ENCODE measurements around the gene RBKS. TPM values are rescaled to one million over a fixed set of nuclear protein-coding genes. Genes with fewer than 3 reads are reported as not detected.

The RBKS gene
- total RNA-seq, 1 experiment from 2014 or later = 4.5 TPM

DNA sequence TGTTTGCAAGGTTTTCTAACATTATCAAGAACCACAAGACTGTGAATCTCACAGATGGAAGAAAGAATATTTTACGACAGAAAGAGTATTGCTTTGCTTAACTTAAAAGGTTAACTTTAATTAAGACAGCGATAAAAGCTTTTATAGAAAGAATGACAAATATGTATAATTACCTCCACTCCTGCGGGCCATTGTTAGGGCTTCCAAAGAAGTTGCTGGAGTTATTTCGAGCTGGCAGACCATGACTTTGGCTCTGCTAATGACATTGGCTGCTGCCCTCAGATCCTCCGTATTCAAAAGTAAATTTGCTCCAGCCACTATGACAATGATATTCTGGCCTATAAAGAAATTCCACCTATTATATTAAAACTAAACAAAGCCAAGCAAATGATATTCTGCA, 47.3 kb downstream of the RBKS start:
- no peak overlapping the region for H3K4me3 ChIP-seq
- no peaks in the 10 kb centered on the region for H3K9me3 ChIP-seq (ENCODE audit: insufficient read depth, low read depth)
- ChIA-PET CTCF (no interaction called here), POLR2A (ENCODE audit: unreplicated experiment) (no interaction called here)
- TF ChIP-seq, protein P1, sequence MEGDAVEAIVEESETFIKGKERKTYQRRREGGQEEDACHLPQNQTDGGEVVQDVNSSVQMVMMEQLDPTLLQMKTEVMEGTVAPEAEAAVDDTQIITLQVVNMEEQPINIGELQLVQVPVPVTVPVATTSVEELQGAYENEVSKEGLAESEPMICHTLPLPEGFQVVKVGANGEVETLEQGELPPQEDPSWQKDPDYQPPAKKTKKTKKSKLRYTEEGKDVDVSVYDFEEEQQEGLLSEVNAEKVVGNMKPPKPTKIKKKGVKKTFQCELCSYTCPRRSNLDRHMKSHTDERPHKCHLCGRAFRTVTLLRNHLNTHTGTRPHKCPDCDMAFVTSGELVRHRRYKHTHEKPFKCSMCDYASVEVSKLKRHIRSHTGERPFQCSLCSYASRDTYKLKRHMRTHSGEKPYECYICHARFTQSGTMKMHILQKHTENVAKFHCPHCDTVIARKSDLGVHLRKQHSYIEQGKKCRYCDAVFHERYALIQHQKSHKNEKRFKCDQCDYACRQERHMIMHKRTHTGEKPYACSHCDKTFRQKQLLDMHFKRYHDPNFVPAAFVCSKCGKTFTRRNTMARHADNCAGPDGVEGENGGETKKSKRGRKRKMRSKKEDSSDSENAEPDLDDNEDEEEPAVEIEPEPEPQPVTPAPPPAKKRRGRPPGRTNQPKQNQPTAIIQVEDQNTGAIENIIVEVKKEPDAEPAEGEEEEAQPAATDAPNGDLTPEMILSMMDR (conservative IDR thresholded peaks at IDR 0.05) = no peak
- TF ChIP-seq EZH2 (IDR thresholded peaks at IDR 0.05; ENCODE audit: low read depth) = no peak
- H3K4me2 ChIP-seq = no peak overlapping the region
- H3F3A ChIP-seq (ENCODE audit: insufficient read depth, low read depth) = no peaks in the 10 kb centered on the region
- no peak overlapping the region for H2AFZ ChIP-seq
- no peaks in the 10 kb centered on the region for H3K9me2 ChIP-seq (ENCODE audit: insufficient read depth)
- H3K27ac ChIP-seq = no peak overlapping the region
- H4K20me1 ChIP-seq (ENCODE audit: insufficient read depth) = no peaks in the 10 kb centered on the region
- H3K4me1 ChIP-seq (replicated peaks; ENCODE audit: insufficient read depth) = no peaks in the 10 kb centered on the region
- H3K79me2 ChIP-seq (ENCODE audit: low read depth) = no peaks in the 10 kb centered on the region
- no TSS peak for BruUV-seq (replicated peaks)
- DNase-seq = no peak
- no peaks in the 10 kb centered on the region for H3K27me3 ChIP-seq (ENCODE audit: insufficient read depth, low read depth)
- intact Hi-C loops (cut with micrococcal nuclease; ENCODE audit: unreplicated experiment) = no loop called here
- H3K36me3 ChIP-seq (ENCODE audit: low read depth) = no peaks in the 10 kb centered on the region

DNA sequence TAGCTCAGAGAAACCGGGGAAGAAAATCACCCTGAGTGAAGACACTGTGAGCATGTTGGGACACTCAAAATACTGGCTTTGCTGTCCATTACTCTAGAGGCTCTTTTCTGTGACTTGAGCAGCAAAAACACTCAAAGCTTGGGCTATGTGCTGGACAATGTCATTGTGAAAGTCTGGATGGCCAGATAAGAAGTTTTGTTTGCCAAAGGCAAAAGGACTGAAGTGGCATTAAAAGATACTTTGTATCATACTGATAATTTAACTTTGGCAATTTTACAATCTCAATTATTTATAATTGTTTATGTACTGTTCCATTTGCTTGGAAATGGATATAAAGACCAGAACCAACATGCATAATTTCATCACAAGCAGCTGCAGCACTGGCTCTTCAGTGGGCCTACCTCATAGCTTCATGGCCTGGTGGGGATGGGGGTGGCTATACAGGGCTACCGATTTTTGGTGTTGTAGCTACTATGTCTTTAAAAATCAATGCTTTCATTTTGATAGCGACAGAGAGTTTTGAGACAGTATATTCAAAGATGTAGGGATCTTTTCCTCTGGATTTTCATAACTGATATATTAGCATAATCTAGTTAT, 51.1 kb downstream of the RBKS start:
- no peak overlapping the region for H3K4me3 ChIP-seq
- H3K27ac ChIP-seq = no peak overlapping the region
- DNase-seq = no peak
- ChIA-PET POLR2A (ENCODE audit: unreplicated experiment) (interaction anchor here (0.6 kb wide), 1 partner anchor 8 kb away, joined by 6 read pairs; no protein-coding TSS in a partner anchor), CTCF (no interaction called here)
- H3K4me1 ChIP-seq (replicated peaks; ENCODE audit: insufficient read depth) = no peaks in the 10 kb centered on the region
- intact Hi-C loops (cut with micrococcal nuclease; ENCODE audit: unreplicated experiment) = no loop called here
- H3K9me3 ChIP-seq (ENCODE audit: insufficient read depth, low read depth) = no peaks in the 10 kb centered on the region
- no peaks in the 10 kb centered on the region for H3K79me2 ChIP-seq (ENCODE audit: low read depth)
- H3K27me3 ChIP-seq (ENCODE audit: insufficient read depth, low read depth) = no peaks in the 10 kb centered on the region
- H3K4me2 ChIP-seq = no peak overlapping the region
- no peaks in the 10 kb centered on the region for H3K9me2 ChIP-seq (ENCODE audit: insufficient read depth)
- no peaks in the 10 kb centered on the region for H4K20me1 ChIP-seq (ENCODE audit: insufficient read depth)
- no peak overlapping the region for H2AFZ ChIP-seq
- H3K36me3 ChIP-seq (ENCODE audit: low read depth) = no peaks in the 10 kb centered on the region
- TF ChIP-seq, protein P1 (conservative IDR thresholded peaks at IDR 0.05) = no peak
- no peak for TF ChIP-seq EZH2 (IDR thresholded peaks at IDR 0.05; ENCODE audit: low read depth)
- H3F3A ChIP-seq (ENCODE audit: insufficient read depth, low read depth) = no peaks in the 10 kb centered on the region
- BruUV-seq (replicated peaks) = no TSS peak

DNA sequence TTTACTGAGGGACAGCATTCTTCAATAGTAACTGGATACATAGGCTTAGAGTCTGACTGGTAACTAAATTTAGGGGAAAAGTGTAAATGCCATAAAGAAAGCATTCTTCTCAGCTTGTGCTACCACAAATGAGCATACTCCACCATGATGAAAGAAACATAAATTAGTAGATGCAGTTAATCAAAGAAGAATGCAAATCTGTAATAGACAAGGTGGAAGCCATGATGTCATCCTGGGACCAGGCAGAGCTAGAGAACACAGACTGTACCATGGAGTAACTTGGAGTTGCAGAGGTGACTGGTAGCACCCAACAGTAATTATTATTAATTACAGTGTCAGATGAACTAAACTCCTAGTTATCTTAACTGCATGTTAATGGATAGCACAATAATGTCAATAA, 51.7 kb downstream of the RBKS start:
- Histone ChIP-seq H3K27me3 (ENCODE audit: insufficient read depth, low read depth) (no peaks in the 10 kb centered on the region), H3K27ac (no peak overlapping the region), H3K4me3 (no peak overlapping the region), H2AFZ (no peak overlapping the region), H3K9me2 (ENCODE audit: insufficient read depth) (no peaks in the 10 kb centered on the region), H3K9me3 (ENCODE audit: insufficient read depth, low read depth) (no peaks in the 10 kb centered on the region), H3K4me2 (no peak overlapping the region), H3K4me1 (replicated peaks; ENCODE audit: insufficient read depth) (no peaks in the 10 kb centered on the region), H3F3A (ENCODE audit: insufficient read depth, low read depth) (no peaks in the 10 kb centered on the region), H4K20me1 (ENCODE audit: insufficient read depth) (no peaks in the 10 kb centered on the region), H3K79me2 (ENCODE audit: low read depth) (no peaks in the 10 kb centered on the region), H3K36me3 (ENCODE audit: low read depth) (no peaks in the 10 kb centered on the region)
- intact Hi-C loops (cut with micrococcal nuclease; ENCODE audit: unreplicated experiment) = no loop called here
- no peak for DNase-seq
- ChIA-PET POLR2A (ENCODE audit: unreplicated experiment) (interaction anchor here (0.6 kb wide), 1 partner anchor 9 kb away, joined by 6 read pairs; no protein-coding TSS in a partner anchor), CTCF (no interaction called here)
- TF ChIP-seq, protein P1 (conservative IDR thresholded peaks at IDR 0.05) = no peak
- no peak for TF ChIP-seq EZH2 (IDR thresholded peaks at IDR 0.05; ENCODE audit: low read depth)
- no TSS peak for BruUV-seq (replicated peaks)

Data from PC-9 (cell line).